Activated CD4-positive, CD25-positive, alpha-beta regulatory T cell (primary cell): Measurements from ENCODE around the gene SRCAP.
A peak's percentile ranks its signal among the peaks of the same experiment; 100 is the strongest.

ENCODE experiments used
- DNase-seq, 4 experiments: peaks; one replicate each; lab custom pipeline; 2025; lab: John Stamatoyannopoulos, UW

The SRCAP gene

GRCh38 chr16:30775392-30776188 is 76.6 kb downstream of the SRCAP start:
- DNase-seq, result peak in 3 of 4 experiments; percentile 14 to 40 (median 21)

DNA sequence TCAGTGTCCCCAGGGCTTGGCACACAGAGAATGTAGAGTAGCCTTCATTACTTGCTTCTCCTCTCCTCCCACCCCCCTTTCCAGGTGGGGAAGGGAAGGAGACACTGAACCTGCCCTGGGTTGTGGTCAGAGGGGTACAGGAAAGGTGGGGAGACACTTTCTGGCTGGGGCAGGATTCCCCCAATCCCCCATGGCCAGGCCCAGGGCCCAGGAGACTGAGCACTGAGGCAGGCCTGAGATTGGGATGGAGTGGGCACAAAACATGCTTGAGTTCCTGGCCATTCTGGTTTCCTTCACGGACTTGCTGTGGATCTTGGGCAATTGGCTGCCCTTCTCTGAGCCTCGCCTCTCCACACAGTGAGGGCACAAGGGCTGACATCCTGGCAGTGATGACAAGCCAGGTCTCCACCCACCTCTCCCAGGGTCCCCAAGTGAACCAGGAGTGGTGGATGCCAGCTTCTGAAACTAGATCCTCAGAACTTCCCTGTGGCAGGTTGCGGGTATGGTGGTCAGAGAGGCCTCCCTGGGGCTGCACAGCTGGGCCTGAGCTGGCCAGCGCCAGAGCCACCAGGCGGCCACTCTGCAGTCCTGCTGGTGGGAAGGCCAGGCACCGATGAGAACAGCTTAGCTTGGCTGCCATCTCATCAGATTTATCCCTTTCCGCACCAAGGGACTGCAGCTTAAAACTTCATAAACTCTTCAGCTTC is 78.8 kb downstream of the SRCAP start:
- DNase-seq, result no peak

DNA sequence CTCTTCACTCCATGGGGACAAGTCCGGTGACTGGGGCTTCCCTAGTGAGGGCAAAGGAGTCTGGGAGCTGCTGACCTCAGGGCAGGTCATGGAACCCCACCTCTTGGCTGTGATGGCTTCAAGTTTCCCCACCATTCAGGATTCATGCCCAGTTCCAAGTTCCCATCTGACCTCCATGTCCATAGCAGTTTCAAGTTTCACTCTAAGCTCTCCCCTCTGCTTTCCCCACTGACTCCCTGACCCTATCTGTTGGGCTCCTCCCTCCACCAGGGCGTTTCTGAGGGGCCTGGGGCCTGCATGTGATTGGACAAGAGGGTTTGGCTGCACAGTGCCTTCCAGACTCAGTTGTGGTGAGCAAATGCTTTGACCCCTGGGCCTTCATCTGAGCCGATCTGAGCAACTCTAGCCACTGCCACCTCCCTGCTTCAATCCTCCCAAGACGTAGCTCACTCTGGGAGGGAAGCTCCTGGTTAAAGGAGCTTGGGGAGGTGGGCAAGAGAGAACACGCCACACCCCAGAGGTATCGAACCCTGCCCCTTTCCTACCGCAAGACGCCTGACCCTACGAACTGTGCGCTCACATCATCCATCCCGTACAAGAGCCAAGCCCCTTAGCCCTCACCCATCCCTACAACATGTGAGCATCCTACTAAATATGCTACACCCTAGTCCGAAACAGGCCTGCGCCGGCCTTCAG is 79.7 kb downstream of the SRCAP start:
- no peak for DNase-seq

DNA sequence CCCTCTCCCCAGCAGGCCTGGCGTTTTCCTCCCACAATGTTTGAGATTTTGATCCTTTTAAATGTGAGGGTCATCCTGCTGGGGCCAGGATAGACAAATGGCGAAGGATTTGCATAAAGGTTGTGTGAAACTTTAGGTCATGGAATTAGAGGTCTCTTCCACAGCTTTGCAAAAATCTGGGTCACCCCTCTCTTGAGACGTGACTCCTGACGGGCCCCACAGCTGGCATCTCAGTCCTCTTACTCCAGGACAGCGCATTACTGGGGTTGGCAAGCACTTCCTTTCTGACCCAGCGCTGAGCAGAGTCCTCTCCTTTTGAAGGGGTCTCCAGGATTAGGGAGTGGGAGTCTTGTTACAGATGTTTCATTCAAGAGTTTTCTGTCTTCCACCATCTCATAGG is 80.6 kb downstream of the SRCAP start:
- DNase-seq, result no peak

DNA sequence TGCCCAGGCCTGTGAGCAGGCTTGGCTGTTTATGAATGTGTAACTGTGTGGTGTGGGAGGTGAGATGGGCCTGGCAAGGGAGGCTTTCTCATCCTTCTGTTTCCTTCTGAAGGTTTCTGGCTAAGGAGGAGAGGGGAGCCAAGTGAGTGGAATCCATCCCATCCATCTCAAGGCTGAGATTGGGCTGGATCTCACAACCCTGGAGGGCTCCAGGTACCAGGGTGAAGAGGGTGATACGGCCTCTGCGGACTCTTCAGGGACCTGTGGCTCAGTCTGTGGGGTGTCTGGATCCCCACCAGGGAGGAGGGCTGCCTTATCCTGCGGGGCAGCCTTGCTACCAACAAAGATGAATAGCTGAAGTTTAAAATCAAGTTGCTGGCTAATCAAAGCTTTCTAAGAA is 81.0 kb downstream of the SRCAP start:
- no peak for DNase-seq

- no peak for DNase-seq
Observed at GRCh38 chr16:30780549-30780948, 81.6 kb downstream of the SRCAP start.

- no peak for DNase-seq
Observed at GRCh38 chr16:30782486-30783279, 83.7 kb downstream of the SRCAP start.

GRCh38 chr16:30783280-30784109 is 84.5 kb downstream of the SRCAP start:
- no peak for DNase-seq

GRCh38 chr16:30784215-30784614 is 85.2 kb downstream of the SRCAP start:
- no peak for DNase-seq

GRCh38 chr16:30785126-30786106 is 86.4 kb downstream of the SRCAP start:
- DNase-seq, result no peak

- DNase-seq, result no peak
Observed at GRCh38 chr16:30786115-30786935, 87.4 kb downstream of the SRCAP start.

- no peak for DNase-seq
Observed at GRCh38 chr16:30786936-30787612, 88.1 kb downstream of the SRCAP start, which contains the start of gene ZNF629. TSS of gene ZNF629 (minus strand) at chr16:30787205. CDS start at chr16:30784482, 2,723 bp downstream.

- no peak for DNase-seq
Observed at GRCh38 chr16:30787613-30788378, 88.8 kb downstream of the SRCAP start.
